Aorta (tissue), 5 donors: ENCODE measurements around the gene PRAMEF1. TPM values are rescaled to one million over a fixed set of nuclear protein-coding genes. Genes with fewer than 3 reads are reported as not detected.
"Not testable (repeated sequence)": the region's sequence is repeated elsewhere in the genome, so short reads cannot be mapped to it uniquely, and the experiment has no call there.

ENCODE experiments used
- ATAC-seq: fragments of 200-7000 bp; cut with Tn5 transposase; one replicate; pipeline ENCODE4 v1.9.1; 2022; ENCODE audit warnings: moderate library complexity; ENCODE audit not compliant: low FRiP score
- DNase-seq, 2 donors: peaks; one replicate each; pipeline ENCODE4 v3.0.0-alpha.2; 2020
- H3K27ac ChIP-seq, 2 donors: one replicate each; pipeline ENCODE4 v1.5.1; 2013; ENCODE audit warnings: low read length in 2 of 2, mild to moderate bottlenecking in 2 of 2, moderate library complexity in 2 of 2, control low read depth in 1 of 2, inconsistent platforms in 1 of 2, low read depth in 1 of 2
- H3K27me3 ChIP-seq, 2 donors: one replicate each; pipeline ENCODE4 v1.6.1; 2013; ENCODE audit warnings: control low read depth in 1 of 2, low read length in 1 of 2, mild to moderate bottlenecking in 1 of 2, moderate library complexity in 1 of 2; ENCODE audit not compliant: insufficient read depth in 2 of 2, control insufficient read depth in 1 of 2
- H3K36me3 ChIP-seq, 2 donors: one replicate each; pipeline ENCODE4 v1.6.1; 2013; ENCODE audit warnings: control low read depth in 1 of 2, low read length in 1 of 2, mild to moderate bottlenecking in 1 of 2; ENCODE audit not compliant: insufficient read depth in 2 of 2, control insufficient read depth in 1 of 2
- H3K4me1 ChIP-seq, 2 donors: one replicate each; pipeline ENCODE4 v1.6.1; 2013; ENCODE audit warnings: low read length in 2 of 2, control low read depth in 1 of 2, mild to moderate bottlenecking in 1 of 2, moderate library complexity in 1 of 2; ENCODE audit not compliant: insufficient read depth in 2 of 2, control insufficient read depth in 1 of 2
- H3K4me3 ChIP-seq, 2 donors: one replicate each; pipeline ENCODE4 v1.5.1; 2013; ENCODE audit warnings: low read length in 2 of 2, control low read depth in 1 of 2, mild to moderate bottlenecking in 1 of 2
- H3K9me3 ChIP-seq: one replicate; pipeline ENCODE4 v1.6.1; 2013; ENCODE audit warnings: mild to moderate bottlenecking, low read length; ENCODE audit not compliant: control insufficient read depth
- WGBS, 2 donors: extraction: QIAGEN DNeasy Blood & Tissue Kit; methylation state at CpG; one replicate each; pipeline ENCODE4 v1.1.7; 2013; 5-methylcytosine and 5-hydroxymethylcytosine counted together
- intact Hi-C, 2 donors: fragments of 100-400 bp; cut with DNase I; formaldehyde crosslinking; loops; one replicate each; pipeline versions ENCODE4 v1.14.2 to v1.15.0; 2022
- polyA plus RNA-seq, 2 donors: library from polyadenylated mRNA; stranded (reverse); fragments of 200-250 nt; gene quantifications; one replicate each; pipeline ENCODE4 v1.2.3, GENCODE V29; 2013
- total RNA-seq, 2 donors: library from RNA; stranded (reverse); fragmentation: NEBNext Ultra II Directional; extraction: Animal tissue kit (Norgen Biotek cat#: 25700); gene quantifications; one replicate each; pipeline ENCODE4 v1.2.1, GENCODE V29; 2021
- donor health status: healthy with polysubstance abuse.
- donor health status: Bipolar disorder and iron deficiency.
- donor health status: DM: no; HTN: no; CAD: no.
- donor health status: DM: no; HTN: no; CAD: no.
- donor health status: DM: yes; HTN: yes; CAD: no.

Gene PRAMEF1
- total and polyA plus RNA-seq, 4 donors = not detected

DNA sequence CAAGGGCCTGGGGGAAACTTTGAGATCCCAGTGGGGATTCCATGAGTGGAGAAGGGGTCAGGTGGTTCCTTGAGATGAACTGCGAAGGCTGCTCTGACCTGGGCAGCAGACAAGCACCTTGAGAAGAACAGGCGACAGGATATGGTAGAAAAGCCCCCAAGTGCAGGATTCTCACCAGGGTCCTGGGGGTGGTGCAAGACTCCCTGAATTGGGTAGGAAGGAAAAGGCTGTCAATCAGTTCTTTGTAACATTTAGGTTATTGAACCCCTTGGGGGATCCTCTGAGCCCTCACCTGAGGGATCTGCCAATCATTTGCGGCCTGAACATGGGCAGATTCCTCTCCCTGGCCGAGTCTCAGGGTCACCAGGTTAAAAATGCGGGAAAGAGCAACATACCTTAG lies 20.0 kb upstream of the PRAMEF1 start:
- Histone ChIP-seq H3K27ac (no peak overlapping the region), H3K36me3 (no peaks in the 10 kb centered on the region), H3K4me1 (no peaks in the 10 kb centered on the region), H3K9me3 (peaks cover 2% of the 10 kb centered on the region), H3K27me3 (no peaks in the 10 kb centered on the region), H3K4me3 (no peak overlapping the region)
- WGBS, 2 donors = 67 to 70% methylated on average over 5 of the region's 5 CpGs
- intact Hi-C loops = no loop called here
- ATAC-seq (no peak), DNase-seq (no peak)

DNA sequence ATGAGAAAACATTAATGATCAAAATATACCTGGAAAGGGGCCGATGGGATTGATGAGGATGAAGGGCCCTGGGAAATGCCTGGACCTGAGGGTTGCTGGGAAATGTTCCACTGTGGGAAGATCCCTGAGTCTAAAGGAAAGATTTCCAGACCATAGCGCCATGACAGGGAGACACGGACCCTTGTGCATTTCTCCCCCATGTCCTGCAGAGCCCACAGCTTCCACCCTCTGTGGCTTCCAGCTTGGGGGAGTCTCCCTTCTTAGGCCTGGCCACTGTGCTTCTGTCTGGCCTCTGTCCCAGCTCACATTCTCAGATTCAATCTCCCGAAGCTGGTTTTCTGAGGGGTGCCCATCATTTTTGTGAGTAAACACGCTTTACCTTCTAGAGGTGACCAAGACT lies 18.7 kb upstream of the PRAMEF1 start:
- Histone ChIP-seq H3K36me3 (no peaks in the 10 kb centered on the region), H3K9me3 (peaks cover 2% of the 10 kb centered on the region), H3K4me1 (no peaks in the 10 kb centered on the region), H3K27ac (no peak overlapping the region), H3K4me3 (no peak overlapping the region), H3K27me3 (no peaks in the 10 kb centered on the region)
- WGBS, 2 donors = 84 to 89% methylated on average over 5 of the region's 5 CpGs
- DNase-seq (no peak), ATAC-seq (no peak)
- intact Hi-C loops = no loop called here

DNA sequence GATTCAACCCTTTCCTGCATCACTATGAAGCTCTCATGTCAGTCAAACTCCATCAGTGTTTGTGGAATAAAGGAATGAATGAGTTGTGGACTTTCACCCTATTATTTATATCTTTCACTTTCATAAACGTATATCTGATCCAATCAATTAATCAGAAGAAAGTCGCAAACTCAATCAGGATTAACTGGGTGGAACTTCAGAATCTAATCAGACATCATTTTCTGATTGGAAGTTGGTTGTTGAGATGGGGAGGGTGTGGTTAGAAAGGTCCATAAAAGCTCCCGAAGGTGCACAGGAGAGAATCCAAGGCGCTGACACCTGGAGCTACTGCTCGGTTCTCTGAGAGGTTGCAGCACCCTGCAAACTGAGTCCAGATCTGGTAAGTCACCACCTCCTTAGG lies 17.8 kb upstream of the PRAMEF1 start, which contains the start of gene PRAMEF12:
Gene PRAMEF12 (plus strand): TSS at position 301 of the 400 bp plus-strand sequence. CDS start 1,130 bp downstream, outside the sequence.
- ATAC-seq (no peak), DNase-seq (no peak)
- WGBS, 2 donors = 87 to 94% methylated on average over 5 of the region's 5 CpGs
- intact Hi-C loops = no loop called here
- Histone ChIP-seq H3K27ac (no peak within 1 kb of the TSS), H3K27me3 (no peaks in the 10 kb centered on the region), H3K4me1 (no peaks in the 10 kb centered on the region), H3K4me3 (no peak within 1 kb of the TSS), H3K36me3 (no peaks in the 10 kb centered on the region), H3K9me3 (peaks cover 2% of the 10 kb centered on the region)

DNA sequence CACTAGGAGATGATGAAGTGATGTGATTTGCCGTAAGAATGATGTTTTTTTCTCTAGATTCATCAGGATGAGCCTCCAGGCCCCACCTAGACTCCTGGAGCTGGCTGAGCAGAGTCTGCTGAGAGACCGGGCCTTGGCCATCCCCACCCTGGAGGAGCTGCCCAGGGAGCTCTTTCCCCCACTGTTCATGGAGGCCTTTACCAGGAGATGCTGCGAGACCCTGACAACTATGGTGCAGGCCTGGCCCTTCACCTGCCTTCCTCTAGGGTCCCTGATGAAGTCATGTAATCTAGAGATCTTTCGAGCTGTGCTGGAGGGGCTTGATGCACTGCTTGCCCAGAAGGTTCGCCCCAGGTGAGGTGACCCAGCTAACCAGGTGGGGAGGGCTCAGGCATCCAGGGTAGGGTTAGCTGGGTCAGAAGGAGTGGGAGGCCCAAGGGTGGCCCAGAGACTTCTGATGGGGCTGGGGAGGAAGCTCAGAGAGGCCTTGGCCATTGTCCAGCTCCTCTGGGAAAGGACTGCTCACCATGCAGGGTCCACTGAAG lies 16.3 kb upstream of the PRAMEF1 start:
- intact Hi-C loops = no loop called here
- 84 to 89% methylated on average over 5 of the region's 5 CpGs for WGBS, 2 donors
- H3K9me3 ChIP-seq = peaks cover 2% of the 10 kb centered on the region
- DNase-seq = no peak
- H3K4me1 ChIP-seq = no peaks in the 10 kb centered on the region
- no peak overlapping the region for H3K4me3 ChIP-seq
- no peak for ATAC-seq
- H3K36me3 ChIP-seq = no peaks in the 10 kb centered on the region
- no peak overlapping the region for H3K27ac ChIP-seq
- H3K27me3 ChIP-seq = no peaks in the 10 kb centered on the region

DNA sequence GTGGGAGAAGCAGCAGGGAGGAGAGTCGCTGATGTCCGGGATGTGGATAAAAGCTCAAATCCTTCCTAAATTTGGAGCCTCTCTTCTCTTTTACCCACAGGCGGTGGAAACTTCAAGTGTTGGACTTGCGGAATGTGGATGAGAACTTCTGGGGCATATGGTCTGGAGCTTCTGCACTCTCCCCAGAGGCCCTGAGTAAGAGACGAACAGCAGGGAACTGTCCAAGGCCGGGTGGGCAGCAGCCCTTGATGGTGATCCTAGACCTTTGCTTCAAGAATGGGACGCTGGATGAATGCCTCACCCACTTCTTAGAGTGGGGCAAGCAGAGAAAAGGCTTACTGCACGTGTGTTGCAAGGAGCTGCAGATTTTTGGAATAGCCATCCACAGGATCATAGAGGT lies 15.8 kb upstream of the PRAMEF1 start:
- intact Hi-C loops = no loop called here
- H3K4me3 ChIP-seq = no peak overlapping the region
- H3K27me3 ChIP-seq = no peaks in the 10 kb centered on the region
- 75 to 78% methylated on average over 8 of the region's 8 CpGs for WGBS, 2 donors
- ATAC-seq (no peak), DNase-seq (no peak)
- H3K27ac ChIP-seq = no peak overlapping the region
- H3K36me3 ChIP-seq = no peaks in the 10 kb centered on the region
- peaks cover 2% of the 10 kb centered on the region for H3K9me3 ChIP-seq
- no peaks in the 10 kb centered on the region for H3K4me1 ChIP-seq

DNA sequence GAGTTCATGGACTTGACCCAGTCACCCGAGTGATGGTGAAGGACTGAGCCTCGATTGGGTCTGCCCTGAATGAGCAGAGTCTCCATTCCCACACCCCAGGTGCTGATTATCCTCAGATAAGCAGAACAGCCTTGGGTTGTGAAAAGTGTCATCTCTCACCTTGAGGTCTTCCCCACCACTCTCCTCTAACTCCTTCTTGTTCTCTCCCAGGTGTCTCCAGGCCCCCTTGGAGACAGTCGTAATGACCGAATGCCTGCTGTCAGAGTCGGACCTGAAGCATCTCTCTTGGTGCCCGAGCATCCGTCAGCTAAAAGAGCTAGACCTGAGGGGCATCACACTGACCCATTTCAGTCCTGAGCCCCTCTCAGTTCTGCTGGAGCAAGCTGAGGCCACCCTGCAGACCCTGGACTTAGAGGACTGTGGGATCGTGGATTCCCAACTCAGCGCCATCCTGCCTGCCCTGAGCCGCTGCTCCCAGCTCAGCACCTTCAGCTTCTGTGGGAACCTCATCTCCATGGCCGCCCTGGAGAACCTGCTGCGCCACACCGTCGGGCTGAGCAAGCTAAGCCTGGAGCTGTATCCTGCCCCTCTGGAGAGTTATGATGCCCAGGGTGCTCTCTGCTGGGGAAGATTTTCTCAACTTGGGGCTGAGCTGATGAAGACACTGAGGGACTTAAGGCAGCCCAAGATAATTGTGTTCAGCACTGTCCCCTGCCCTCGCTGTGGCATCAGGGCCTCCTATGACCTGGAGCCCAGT lies 14.2 kb upstream of the PRAMEF1 start:
- Histone ChIP-seq H3K27me3 (no peaks in the 10 kb centered on the region), H3K4me3 (no peak overlapping the region), H3K4me1 (no peaks in the 10 kb centered on the region), H3K9me3 (peaks cover 2% of the 10 kb centered on the region), H3K36me3 (no peaks in the 10 kb centered on the region), H3K27ac (no peak overlapping the region)
- DNase-seq = no peak
- intact Hi-C loops = no loop called here
- ATAC-seq = no peak
- WGBS, 2 donors = 85 to 87% methylated on average over 15 of the region's 15 CpGs

DNA sequence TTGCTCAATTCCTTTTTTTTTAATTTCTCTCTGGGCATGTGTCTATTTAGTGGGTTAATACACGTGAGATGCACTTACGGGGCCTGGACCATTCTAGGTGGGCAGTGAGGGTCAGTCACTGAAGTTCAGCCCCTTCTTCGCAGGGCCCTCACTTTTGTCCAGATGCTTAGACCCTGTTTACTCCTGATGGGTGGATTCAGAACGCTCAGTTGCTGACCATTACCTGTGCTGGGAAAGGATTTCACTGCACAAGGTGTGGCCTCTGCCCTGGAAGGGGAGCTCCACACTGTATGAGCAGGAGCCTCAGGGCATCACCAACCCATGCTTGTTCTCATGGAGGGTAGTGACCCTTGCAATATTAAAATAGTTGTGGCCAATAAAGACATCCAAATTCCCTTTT lies 13.1 kb upstream of the PRAMEF1 start:
- Histone ChIP-seq H3K27me3 (no peaks in the 10 kb centered on the region), H3K4me3 (no peak overlapping the region), H3K36me3 (no peaks in the 10 kb centered on the region), H3K4me1 (no peaks in the 10 kb centered on the region), H3K9me3 (peaks cover 2% of the 10 kb centered on the region), H3K27ac (no peak overlapping the region)
- ATAC-seq = no peak
- intact Hi-C loops = no loop called here
- WGBS, 2 donors = 79 to 81% methylated on average over 4 of the region's 4 CpGs
- no peak for DNase-seq

DNA sequence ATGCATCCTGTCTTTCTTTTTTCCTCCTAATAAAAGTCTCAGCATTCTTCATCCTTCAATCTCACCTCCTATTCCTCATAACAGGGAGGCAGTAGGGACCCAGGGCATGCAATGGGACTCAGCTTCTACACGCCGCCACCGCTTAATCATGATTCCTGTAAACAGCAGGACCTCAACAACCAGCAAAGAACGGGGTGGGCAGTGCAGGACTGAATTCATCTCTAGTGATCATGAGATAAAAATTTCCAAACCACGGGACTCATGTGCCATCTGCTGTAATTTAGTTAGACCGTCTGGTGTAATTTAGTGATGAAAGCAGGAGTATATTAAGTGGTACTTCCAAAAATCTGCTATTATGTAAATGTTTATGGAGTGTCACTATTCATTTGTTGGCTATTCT lies 12.3 kb upstream of the PRAMEF1 start:
- H3K9me3 ChIP-seq = peaks cover 4% of the 10 kb centered on the region
- no peaks in the 10 kb centered on the region for H3K36me3 ChIP-seq
- ATAC-seq = no peak
- H3K27me3 ChIP-seq = no peaks in the 10 kb centered on the region
- H3K4me3 ChIP-seq = no peak overlapping the region
- intact Hi-C loops = no loop called here
- H3K27ac ChIP-seq = no peak overlapping the region
- no peak for DNase-seq
- WGBS, 2 donors = 76 to 79% methylated on average over 6 of the region's 6 CpGs
- H3K4me1 ChIP-seq = no peaks in the 10 kb centered on the region

DNA sequence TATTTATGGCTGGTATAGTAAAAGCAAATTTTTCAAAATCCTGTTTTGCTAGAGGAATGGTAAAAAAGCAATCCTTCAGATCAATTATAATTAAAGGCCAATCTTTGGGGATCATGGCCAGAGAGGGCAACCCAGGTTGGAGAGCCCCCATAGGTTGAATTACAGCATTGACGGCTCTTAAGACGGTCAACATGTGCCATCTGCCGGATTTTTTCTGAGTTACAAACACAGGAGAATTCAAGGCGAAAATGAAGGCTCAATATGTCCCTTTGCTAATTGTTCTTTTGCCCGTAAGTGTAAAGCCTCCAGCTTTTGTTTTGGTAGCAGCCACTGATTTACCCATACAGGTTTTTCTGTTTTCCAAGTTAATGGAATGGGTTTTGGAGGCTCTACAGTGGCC lies 9.7 kb upstream of the PRAMEF1 start:
- DNase-seq, H3K27me3 ChIP-seq, H3K4me3 ChIP-seq, H3K27ac ChIP-seq, H3K9me3 ChIP-seq, ATAC-seq, H3K36me3 ChIP-seq, H3K4me1 ChIP-seq, intact Hi-C loops: not testable (repeated sequence)
- 75 to 92% methylated on average over 4 to 5 of the region's 5 CpGs for WGBS, 2 donors
